Measurements from ENCODE around the gene AKR1B15. TPM values are rescaled to one million over a fixed set of nuclear protein-coding genes. Genes with fewer than 3 reads are reported as not detected.

The AKR1B15 gene
- total RNA-seq, 1 donor: not detected

- no peak overlapping the region for H3K4me3 ChIP-seq (ENCODE audit: low read depth, low read length)
- no peak for TF ChIP-seq CTCF (IDR thresholded peaks at IDR 0.05; ENCODE audit: insufficient read depth, low read depth, low read length)
- DNase-seq (ENCODE audit: low read depth): no peak
Observed at GRCh38 chr7:134509010-134509409, 39.9 kb upstream of the AKR1B15 start.

- no peak for DNase-seq (ENCODE audit: low read depth)
- TF ChIP-seq CTCF (IDR thresholded peaks at IDR 0.05; ENCODE audit: insufficient read depth, low read depth, low read length): no peak
Observed at GRCh38 chr7:134510646-134511045, 38.3 kb upstream of the AKR1B15 start.

GRCh38 chr7:134512271-134512670 lies 36.6 kb upstream of the AKR1B15 start:
- H3K4me3 ChIP-seq (ENCODE audit: low read depth, low read length): no peak overlapping the region
- DNase-seq (ENCODE audit: low read depth): no peak
- TF ChIP-seq CTCF (IDR thresholded peaks at IDR 0.05; ENCODE audit: insufficient read depth, low read depth, low read length): no peak

More at GRCh38 chr7:134510646-134511045, 38.3 kb upstream of the AKR1B15 start:
- no peak overlapping the region for H3K4me3 ChIP-seq (ENCODE audit: low read depth, low read length)

GRCh38 chr7:134513169-134513752 lies 35.6 kb upstream of the AKR1B15 start:
- H3K4me3 ChIP-seq (ENCODE audit: low read depth, low read length): no peak overlapping the region
- peak; percentile 59 for DNase-seq (ENCODE audit: low read depth)
- TF ChIP-seq CTCF (IDR thresholded peaks at IDR 0.05; ENCODE audit: insufficient read depth, low read depth, low read length): peak; percentile 76

- no peak for TF ChIP-seq CTCF (IDR thresholded peaks at IDR 0.05; ENCODE audit: insufficient read depth, low read depth, low read length)
- no peak overlapping the region for H3K4me3 ChIP-seq (ENCODE audit: low read depth, low read length)
- DNase-seq (ENCODE audit: low read depth): no peak
Observed at GRCh38 chr7:134514106-134514505, 34.8 kb upstream of the AKR1B15 start.

- peak; percentile 82 for DNase-seq (ENCODE audit: low read depth)
- no peak overlapping the region for H3K4me3 ChIP-seq (ENCODE audit: low read depth, low read length)
- peak; percentile 83 for TF ChIP-seq CTCF (IDR thresholded peaks at IDR 0.05; ENCODE audit: insufficient read depth, low read depth, low read length)
Observed at GRCh38 chr7:134514663-134515062, 34.2 kb upstream of the AKR1B15 start.
